CD1c-positive myeloid dendritic cell (primary cell): Measurements from ENCODE around the gene LILRA2.
"Not testable (repeated sequence)": the region's sequence is repeated elsewhere in the genome, so short reads cannot be mapped to it uniquely, and the experiment has no call there.

Source experiments
- DNase-seq: peaks from one replicate; pipeline ENCODE4 v3.0.0-alpha.2; 2016; ENCODE audit errors: extremely low spot score

The LILRA2 gene

DNA sequence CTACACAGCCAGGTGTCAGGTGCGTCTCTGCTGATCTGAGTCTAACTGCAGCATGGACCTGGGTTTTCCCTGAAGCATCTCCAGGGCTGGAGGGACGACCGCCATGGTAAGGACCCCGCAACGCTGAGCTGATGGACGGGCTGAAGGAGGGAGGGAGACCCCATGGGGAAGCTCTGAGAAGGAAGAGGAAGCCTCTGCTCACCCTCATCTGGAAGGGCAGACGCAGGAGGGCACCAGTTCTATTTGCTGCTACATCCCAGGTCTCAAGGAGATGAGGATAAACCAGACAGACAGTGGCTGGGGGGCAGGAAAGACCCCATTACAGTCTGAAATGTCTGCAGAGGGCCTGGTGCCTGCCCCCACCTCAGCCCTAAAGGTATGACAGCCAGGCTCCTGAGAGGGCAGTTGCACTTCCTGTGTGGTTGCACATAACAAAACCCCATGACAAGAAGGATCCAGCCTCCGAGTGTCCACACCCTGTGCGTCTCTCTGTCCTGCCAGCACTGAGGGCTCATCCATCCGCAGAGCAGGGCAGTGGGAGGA is at the start of gene LILRA2:
Gene LILRA2 (plus strand): TSS at position 461 of the 543 bp plus-strand sequence. CDS start 89 bp downstream, outside the sequence.
- DNase-seq = peak; percentile 74

GRCh38 chr19:54525636-54526035 is 48.0 kb upstream of the LILRA2 start:
- no peak for DNase-seq

GRCh38 chr19:54526972-54527371 is 46.6 kb upstream of the LILRA2 start:
- no peak for DNase-seq

DNA sequence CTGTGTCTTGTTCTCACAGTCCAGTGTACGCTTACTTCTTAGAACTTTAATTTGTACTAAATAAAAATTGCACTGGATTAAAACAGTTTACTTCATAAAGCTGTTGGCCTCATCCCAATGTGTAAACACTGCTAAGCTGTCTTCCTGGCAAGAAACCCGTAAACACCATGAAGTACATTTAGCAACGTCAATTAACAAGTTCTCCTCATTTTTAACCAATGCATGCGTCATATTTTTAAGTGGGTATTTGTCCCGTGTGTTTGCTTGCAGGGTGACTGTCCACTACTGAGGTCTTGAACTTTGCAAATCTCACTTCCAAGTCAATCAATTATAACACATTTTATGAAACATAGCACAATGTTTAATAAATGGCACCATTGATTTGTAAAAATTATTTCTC is 42.7 kb upstream of the LILRA2 start:
- no peak for DNase-seq

DNA sequence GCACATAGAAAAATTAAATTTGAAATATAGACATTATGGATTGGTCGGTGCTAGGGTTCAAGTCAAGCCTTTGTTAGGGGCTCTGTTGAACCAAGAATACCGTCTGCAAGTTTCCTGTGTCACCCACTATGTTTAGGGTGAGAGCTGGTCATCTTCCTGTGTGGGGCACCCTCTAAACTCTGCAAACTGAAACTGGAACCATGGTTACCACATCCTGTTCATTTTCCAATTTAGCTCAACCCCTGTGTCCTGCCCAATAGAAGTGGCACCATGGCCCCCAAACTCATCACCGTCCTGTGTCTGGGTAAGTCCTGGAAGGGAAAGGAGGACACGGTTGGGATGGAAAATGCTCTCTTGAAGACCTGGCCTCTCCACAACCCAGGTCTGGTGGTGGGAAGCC is 41.1 kb upstream of the LILRA2 start:
- peak; percentile 11 for DNase-seq

- no peak for DNase-seq
Observed at GRCh38 chr19:54533476-54533875, 40.1 kb upstream of the LILRA2 start.

GRCh38 chr19:54534156-54534555 is 39.4 kb upstream of the LILRA2 start:
- no peak for DNase-seq

DNA sequence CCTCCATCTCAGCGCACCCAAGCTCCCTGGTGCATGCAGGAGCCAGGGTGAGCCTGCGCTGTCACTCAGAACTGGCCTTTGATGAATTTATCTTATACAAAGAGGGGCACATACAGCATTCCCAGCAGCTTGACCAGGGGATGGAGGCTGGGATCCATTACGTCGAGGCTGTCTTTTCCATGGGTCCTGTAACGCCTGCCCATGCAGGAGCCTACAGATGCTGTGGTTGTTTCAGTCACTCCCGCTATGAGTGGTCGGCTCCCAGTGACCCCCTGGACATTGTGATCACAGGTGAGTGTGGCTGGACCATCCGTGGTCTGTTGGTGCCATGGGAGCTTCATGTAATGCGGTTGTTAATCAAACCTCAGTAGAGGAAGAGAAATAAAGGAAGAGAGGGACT is 38.0 kb upstream of the LILRA2 start:
- DNase-seq = no peak

DNA sequence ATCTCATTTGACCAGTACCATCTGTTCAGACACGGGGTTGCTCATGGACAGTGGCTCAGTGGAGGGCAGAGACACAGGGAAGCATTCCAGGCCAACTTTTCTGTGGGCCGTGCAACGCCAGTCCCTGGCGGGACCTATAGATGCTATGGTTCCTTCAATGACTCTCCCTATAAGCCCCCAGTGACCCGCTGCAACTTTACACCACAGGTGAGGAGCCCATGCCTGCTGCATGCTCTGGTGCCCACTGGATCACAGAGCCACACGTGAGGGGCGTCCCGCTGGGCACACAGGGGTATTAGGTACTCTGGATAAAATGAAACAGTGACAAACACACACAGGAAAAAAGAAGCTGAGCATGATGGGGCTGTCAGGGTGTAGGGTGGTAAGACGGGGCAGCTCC is 36.6 kb upstream of the LILRA2 start:
- DNase-seq = no peak

DNA sequence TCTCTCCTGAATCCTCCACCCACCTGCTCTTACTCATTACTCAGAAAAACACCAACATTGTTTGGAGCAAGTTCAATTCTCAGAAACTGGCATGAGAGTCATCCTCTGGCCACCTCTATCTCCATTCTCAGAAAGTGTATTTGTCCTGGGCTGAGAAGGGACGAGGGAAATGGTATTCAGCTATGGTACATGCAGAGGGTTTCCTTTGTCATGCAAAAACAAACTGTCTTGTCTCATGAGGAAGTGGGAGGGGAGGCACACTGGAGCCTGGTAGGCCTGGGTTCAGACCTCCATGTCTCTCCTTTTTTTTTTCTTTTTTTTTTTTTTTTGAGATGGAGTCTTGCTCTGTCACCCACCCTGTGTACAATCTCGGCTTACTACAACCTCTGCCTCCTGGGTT is 31.9 kb upstream of the LILRA2 start:
- no peak for DNase-seq

- DNase-seq = no peak
Observed at GRCh38 chr19:54548806-54549205, 24.8 kb upstream of the LILRA2 start.

GRCh38 chr19:54549224-54549623 is 24.4 kb upstream of the LILRA2 start:
- no peak for DNase-seq

DNA sequence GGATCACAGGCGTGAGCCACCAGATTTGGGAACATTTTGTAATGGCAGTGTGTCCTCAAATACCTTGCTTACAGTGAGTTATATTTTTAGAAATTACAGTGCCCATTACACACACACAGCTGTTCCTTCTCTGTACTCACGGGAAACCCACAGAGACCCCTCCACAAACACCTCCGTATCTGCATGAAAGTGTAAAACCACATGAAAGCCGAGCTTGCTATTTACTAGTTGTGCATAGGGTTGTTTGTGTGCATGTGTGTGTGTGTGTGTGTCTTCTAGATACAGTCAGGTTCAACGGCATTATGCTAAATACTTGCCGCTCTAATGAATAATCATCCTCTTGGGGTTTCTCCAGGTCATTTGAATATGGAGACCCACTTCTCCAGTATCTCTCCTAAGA is 22.3 kb upstream of the LILRA2 start:
- DNase-seq = no peak

DNA sequence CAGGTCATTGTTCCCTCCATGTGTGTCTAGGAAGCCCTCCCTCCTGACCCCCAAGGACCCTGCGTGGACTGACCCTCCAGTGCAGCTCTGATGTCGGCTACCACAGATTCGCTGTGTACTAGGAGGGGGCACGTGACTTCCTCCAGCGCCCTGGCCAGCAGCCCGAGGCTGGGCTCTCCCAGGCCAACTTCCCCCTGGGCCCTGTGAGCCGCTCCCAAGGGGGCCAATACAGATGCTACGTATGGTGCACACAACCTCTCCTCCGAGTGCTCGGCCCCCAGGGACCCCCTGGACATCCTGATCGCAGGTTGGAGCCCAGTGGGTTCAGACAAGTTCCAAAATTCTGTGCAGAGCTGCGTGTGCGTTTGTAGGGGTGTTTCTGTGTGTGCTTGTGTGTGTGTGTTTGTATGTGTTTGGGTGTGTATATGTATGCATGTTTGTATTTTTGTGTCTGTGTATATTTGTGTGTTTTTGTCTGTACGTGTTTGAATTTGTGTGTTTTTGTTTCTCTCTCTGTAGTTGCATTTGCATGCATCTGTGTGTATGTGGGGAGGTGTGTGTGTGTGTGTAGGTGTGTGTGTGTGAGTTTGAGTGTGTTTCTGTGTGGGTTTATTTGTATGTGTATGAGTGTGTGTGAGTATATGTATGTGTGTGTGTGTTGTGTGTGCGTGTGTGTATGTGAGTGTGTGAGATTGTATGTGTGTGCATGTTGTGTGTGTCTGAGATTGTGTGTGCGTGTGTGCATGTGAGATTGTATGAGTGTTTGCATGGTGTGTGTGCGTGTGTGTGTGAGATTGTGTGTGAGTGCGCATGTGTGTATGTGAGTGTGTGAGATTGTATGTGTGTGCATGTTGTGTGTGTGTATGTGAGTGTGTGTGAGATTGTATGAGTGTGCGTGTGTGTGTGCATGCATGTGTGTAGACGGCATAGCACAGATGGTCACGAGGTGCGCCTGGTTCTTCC is 21.4 kb upstream of the LILRA2 start:
- DNase-seq = peak; percentile 49

DNA sequence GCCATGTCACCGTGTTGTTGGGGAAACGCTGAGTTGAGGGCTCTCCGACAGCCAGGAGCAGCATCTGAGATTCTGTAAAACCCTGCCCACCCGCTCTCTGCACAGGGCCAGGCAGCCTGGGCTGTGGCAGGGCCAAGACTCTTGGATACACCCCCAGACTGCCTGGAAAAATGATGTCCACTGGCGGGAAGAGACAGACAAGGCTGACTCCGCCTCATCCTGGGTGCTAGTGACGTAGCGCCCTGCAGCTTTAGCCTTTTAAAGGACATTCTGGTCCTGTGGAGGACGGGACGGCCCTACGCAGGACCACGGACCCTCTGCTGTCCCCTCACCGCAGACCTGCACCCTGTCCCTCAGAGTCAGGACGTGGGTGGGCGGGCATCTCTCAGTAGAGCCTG is 20.7 kb upstream of the LILRA2 start:
- no peak for DNase-seq

DNA sequence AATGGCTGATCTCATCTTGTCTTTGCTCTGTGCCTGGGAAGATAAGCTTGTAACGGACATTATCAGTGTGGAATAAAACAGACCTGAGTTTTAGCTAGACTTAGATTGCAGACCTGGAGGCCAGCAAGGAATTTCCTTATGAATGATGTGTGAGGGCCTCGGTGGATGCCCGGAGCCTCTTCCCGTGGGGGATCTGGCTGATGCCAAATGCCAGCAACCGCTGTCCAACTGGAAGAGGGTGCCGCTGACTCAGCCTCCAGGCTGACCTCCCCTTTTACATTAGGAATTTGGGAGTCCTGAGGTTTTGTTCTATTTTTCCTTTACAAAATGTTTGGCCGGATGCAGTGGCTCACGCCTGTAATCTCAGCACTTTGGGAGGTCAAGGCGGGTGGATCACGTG is 19.6 kb upstream of the LILRA2 start:
- no peak for DNase-seq

DNA sequence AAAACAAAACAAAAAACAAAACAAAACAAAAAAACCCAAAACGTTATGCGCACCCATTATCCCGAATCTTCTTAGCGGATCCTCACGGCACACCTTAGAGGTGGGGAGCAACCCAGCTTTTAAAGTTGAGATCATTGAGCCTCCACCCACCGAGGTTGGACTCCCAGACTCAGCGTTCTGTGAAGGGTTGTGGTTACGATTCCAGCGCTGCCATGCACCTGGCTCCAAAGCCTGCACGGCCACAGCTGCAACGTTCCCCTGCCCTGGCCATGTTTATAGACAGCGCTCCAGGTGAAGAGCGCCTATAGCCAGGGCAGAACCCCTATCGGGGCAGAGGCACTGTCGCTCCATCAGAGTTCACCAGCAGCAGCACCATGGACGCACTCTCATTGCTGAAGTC is 18.7 kb upstream of the LILRA2 start:
- no peak for DNase-seq

DNA sequence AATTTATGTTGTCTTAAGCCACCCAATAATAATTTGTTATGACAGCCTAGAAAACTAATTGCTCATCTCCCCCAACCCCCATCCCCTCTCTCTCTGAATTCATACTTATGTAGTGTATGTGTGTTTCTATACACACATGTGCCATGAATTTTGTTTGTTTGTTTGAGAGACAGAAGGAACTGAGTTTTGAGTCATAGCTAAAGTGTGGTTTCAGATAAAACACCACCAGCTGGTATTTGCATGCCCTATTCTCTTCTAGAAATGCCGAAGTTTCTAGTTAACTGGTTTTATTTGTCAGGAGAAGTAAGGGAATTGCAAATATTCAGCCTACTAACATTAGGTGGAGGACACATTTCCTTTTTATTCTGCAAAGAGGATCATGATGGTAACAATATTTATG is 17.4 kb upstream of the LILRA2 start:
- no peak for DNase-seq

- no peak for DNase-seq
Observed at GRCh38 chr19:54558339-54558738, 15.3 kb upstream of the LILRA2 start.

DNA sequence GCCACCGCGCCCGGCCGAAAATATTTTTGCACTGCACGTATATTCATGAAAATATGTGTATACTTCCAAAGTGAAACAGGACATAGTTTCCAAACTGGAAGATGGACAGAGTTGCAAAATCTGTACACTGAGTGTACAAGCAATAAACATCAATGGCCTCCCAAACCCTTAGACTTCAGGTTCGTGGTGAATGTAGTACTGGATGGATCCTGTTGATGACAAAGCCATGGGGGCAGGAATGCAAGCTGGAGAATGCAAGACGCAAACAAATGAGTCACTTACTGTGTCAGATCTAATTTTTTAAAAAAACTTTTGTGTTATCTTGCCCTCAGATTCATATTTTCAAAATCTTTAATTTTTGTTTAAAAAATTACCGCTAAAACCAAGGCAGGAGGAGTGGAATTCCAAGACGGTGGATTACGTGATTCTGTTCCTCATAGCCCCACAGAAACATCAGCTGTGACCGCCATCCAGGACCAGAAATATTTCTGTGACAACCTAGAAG is 12.7 kb upstream of the LILRA2 start:
- DNase-seq = no peak

DNA sequence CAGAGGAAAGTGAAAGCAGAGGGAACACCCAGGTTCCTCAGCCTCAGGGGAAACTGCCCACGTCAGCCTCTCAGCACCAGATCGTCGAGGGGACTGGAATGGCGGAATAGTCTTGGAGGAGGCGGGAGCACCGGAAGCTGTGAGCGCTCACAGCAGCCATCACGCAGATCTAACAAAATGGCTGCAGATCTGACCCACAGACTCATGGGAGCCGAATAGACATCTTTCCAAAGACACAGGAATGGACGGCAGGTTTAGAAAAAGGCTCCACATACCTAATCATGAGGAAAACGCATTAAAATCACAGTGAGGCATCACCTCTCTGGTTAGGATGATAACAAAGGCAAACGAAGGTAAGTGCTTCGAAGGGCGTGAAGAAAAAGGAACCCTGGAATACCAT is 11.8 kb upstream of the LILRA2 start:
- no peak for DNase-seq

- DNase-seq = not testable (repeated sequence)
Observed at GRCh38 chr19:54563206-54563605, 10.4 kb upstream of the LILRA2 start.

- no peak for DNase-seq
Observed at GRCh38 chr19:54570316-54570715, 3.3 kb upstream of the LILRA2 start.
